Stimulated activated naive B cell treated with anti-CD40 and anti-IgM and Interleukin-4, amounts not matched to agents 10 μg/mL and 1 μg/mL and 100 μg/mL, for 72 hours (primary cell): ENCODE measurements around the gene PRPF38B.
"Not testable (repeated sequence)": the region's sequence is repeated elsewhere in the genome, so short reads cannot be mapped to it uniquely, and the experiment has no call there.

ENCODE experiments used
- ATAC-seq, 2 donors: fragments of 150-1000 bp; cut with Tn5 transposase; replicated peaks; 2 replicates each; pipeline ENCODE4 v1.10.0; 2021; ENCODE audit warnings: moderate library complexity in 1 of 2
- DNase-seq: peaks from one replicate; pipeline ENCODE4 v3.0.0; 2021
- H3K27ac Mint-ChIP-seq: one replicate; pipeline ENCODE4 v1.8.0; 2022; ENCODE audit warnings: mild to moderate bottlenecking, mixed read lengths
- H3K27me3 Mint-ChIP-seq, 2 donors: one replicate each; pipeline ENCODE4 v1.8.0; 2022; ENCODE audit warnings: mixed read lengths in 2 of 2
- H3K36me3 Mint-ChIP-seq, 2 donors: one replicate each; pipeline ENCODE4 v1.8.0; 2022; ENCODE audit warnings: mixed read lengths in 2 of 2, mild to moderate bottlenecking in 1 of 2
- H3K4me1 Mint-ChIP-seq, 2 donors: one replicate each; pipeline ENCODE4 v1.8.0; 2022; ENCODE audit warnings: mixed read lengths in 2 of 2, mild to moderate bottlenecking in 1 of 2
- H3K4me3 Mint-ChIP-seq, 2 donors: one replicate each; pipeline ENCODE4 v1.8.0; 2022; ENCODE audit warnings: mild to moderate bottlenecking in 2 of 2, mixed read lengths in 2 of 2, moderate library complexity in 1 of 2
- H3K9me3 Mint-ChIP-seq, 2 donors: one replicate each; pipeline ENCODE4 v1.8.0; 2022; ENCODE audit warnings: mixed read lengths in 2 of 2, mild to moderate bottlenecking in 1 of 2

Gene PRPF38B

DNA sequence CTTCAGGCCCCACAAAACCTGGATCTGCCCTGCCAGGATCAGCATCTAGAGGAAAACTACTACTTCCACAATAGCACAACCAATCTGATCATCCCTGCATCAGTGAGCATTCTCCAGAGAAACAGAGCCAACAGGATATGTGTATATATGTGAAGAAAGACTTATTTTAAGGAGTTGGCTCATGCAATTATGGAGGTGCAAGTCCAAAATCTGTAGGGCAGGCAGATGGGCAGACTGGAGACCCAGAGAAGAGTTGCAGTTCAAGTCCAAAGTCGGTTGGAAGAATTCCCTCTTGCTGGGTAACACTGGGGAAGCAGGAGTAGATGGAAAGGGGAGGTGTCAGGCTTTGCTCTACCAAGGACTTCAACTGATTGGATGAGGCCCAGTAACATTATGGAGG, 26.3 kb upstream of the PRPF38B start:
- H3K9me3 Mint-ChIP-seq = no peaks in the 10 kb centered on the region
- peaks cover 0 to 3% of the 10 kb centered on the region in 2 donors for H3K4me1 Mint-ChIP-seq

DNA sequence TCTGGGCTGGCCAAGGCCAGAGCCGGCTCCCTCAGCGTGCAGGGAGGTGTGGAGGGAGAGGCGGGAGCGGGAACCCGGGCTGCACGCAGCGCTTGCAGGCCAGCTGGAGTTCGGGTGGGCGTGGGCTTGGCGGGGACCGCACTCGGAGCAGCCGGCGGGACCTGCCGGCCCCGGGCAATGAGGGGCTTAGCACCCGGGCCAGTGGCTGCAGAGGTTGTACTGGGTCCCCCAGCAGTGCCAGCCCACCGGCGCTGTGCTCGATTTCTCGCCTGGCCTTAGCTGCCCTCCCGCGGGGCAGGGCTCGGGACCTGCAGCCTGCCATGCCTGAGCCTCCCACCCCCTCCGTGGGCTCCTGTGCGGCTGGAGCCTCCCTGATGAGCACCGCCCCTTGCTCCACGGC, 24.7 kb upstream of the PRPF38B start:
- not testable (repeated sequence) for H3K9me3 Mint-ChIP-seq, ATAC-seq, H3K4me1 Mint-ChIP-seq

More for the DNA sequence above, 26.3 kb upstream of the PRPF38B start:
- ATAC-seq = no peak
- Mint-ChIP-seq H3K36me3 (no peaks in the 10 kb centered on the region), H3K27me3 (peaks cover 5 to 7% of the 10 kb centered on the region in 2 donors), H3K27ac (no peak overlapping the region), H3K4me3 (no peak overlapping the region)
- DNase-seq = no peak

DNA sequence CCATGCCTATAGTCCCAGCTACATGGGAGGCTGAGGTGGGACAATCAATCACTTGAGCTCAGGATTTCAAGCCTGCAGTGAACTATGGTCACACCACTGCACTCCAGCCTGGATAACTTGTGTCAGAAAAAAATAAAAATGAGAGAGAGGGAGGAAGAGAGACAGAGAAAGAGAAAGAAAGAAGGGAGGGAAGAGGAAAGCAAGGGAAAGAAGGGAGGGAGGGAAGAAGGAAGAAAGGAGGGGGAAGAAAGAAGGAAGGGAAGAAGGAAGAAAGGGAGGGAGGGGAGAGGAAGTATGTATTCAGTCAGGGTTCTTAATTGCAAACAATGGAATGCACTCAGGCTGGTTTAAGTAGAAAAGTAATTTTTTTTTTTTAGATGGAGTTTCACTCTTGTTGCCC, 23.3 kb upstream of the PRPF38B start:
- H3K36me3 Mint-ChIP-seq = no peaks in the 10 kb centered on the region
- no peak for ATAC-seq
- H3K9me3 Mint-ChIP-seq = no peaks in the 10 kb centered on the region
- no peak overlapping the region for H3K4me3 Mint-ChIP-seq
- no peaks in the 10 kb centered on the region for H3K4me1 Mint-ChIP-seq
- H3K27ac Mint-ChIP-seq = no peak overlapping the region
- no peak for DNase-seq
- peaks cover 13 to 23% of the 10 kb centered on the region in 2 donors for H3K27me3 Mint-ChIP-seq

More for the DNA sequence above, 24.7 kb upstream of the PRPF38B start:
- not testable (repeated sequence) for DNase-seq, H3K36me3 Mint-ChIP-seq, H3K4me3 Mint-ChIP-seq, H3K27ac Mint-ChIP-seq
- peaks cover 13 to 16% of the 10 kb centered on the region in 2 donors for H3K27me3 Mint-ChIP-seq

DNA sequence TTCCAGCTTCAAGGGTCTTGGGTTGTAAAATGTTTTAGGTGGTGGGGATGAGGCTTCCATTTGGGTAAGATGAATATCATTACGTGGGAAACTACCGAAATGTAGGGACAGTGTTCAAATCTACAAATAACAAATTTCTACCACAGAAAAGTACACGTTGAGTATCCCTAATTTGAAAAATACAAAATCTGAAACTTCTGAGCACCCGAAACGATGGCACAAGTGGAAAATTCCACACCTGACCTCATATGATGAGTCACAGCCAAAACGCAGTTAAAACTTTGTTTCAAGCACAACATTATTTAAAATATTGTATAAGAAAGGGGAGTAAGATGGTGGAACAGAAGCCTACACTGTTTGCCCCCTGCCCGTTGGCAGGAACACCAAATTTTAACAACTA, 22.4 kb upstream of the PRPF38B start:
- ATAC-seq (no peak), DNase-seq (no peak)
- H3K27ac Mint-ChIP-seq = no peak overlapping the region
- no peak overlapping the region for H3K4me3 Mint-ChIP-seq
- H3K36me3 Mint-ChIP-seq = no peaks in the 10 kb centered on the region
- no peaks in the 10 kb centered on the region for H3K9me3 Mint-ChIP-seq
- H3K27me3 Mint-ChIP-seq = peaks cover 13 to 23% of the 10 kb centered on the region in 2 donors
- H3K4me1 Mint-ChIP-seq = no peaks in the 10 kb centered on the region

DNA sequence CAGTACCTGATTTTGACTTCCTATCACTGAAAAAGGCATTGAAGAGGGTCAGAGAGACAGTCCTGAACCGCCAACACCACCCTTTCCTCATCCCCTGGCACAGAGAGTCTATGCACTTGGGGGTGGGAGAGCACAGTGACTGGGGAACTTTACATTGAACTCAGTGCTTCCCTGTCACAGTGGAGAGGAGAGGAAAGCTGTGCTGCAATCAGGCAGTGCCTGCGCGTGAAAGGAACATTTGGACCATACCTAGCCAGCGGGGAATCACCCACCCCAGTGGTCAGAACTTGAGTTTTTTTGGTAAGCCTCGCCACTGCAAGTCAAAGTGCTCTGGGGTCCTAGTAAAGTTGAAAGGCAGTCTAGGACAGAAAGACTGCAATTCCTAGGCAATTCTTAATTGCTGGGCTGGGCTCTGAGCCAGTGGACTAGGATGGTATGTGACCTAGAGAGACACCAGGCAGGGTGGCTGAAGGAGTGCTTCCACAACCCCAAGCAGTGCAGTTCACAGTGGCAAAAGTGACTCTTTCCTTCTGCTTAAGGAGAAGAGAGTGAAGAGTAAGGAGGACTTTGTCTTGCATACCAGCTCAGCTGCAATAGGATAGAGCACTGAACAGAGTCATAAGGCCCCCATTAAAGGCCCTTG, 21.9 kb upstream of the PRPF38B start:
- no peak for ATAC-seq
- H3K27me3 Mint-ChIP-seq = peaks cover 13 to 23% of the 10 kb centered on the region in 2 donors
- H3K4me1 Mint-ChIP-seq = no peaks in the 10 kb centered on the region
- H3K4me3 Mint-ChIP-seq = no peak overlapping the region
- no peaks in the 10 kb centered on the region for H3K36me3 Mint-ChIP-seq
- no peaks in the 10 kb centered on the region for H3K9me3 Mint-ChIP-seq
- no peak for DNase-seq
- H3K27ac Mint-ChIP-seq = no peak overlapping the region

DNA sequence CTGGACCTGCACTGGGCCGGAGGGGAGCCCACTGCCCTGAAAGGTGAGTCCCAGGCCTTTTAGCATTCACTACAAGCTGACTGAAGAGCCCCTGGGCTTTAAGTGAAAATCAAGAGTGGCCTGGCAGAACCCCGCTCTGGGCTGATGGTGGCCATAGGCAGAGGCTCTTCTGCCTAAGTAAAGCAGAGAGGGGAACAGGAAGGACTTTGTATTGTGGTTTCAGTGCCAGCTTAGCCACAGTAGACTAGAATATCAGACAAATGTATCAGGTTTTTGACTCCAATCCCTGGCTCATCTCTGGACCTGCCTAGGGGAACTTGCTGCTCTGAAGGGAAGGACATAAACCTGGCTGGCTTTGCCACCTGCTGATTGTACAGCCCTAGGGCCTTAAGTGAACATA, 21.0 kb upstream of the PRPF38B start:
- H3K36me3 Mint-ChIP-seq = no peaks in the 10 kb centered on the region
- ATAC-seq (no peak), DNase-seq (no peak)
- no peaks in the 10 kb centered on the region for H3K4me1 Mint-ChIP-seq
- no peak overlapping the region for H3K27ac Mint-ChIP-seq
- H3K27me3 Mint-ChIP-seq = peaks cover 13 to 23% of the 10 kb centered on the region in 2 donors
- H3K9me3 Mint-ChIP-seq = no peaks in the 10 kb centered on the region
- no peak overlapping the region for H3K4me3 Mint-ChIP-seq

DNA sequence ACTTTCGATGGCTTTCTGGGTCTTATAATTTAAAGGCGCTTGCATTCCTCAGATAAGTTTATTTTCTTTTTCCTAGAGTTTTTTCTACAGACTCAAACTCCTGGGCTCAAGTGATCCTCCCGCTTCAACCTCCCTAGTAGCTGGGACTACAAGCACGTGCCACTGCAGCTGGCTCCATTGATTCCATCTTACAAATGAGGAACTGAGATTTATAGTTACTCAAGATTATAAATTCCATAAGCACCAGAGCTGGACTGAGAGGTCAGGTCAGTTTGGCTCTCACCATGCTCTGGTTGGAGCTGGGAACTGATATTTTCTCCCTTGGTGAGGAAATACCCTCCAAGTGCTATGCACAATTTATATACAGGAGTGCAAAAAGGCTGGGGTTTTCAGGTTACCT, 13.4 kb upstream of the PRPF38B start:
- H3K4me1 Mint-ChIP-seq = peaks cover 0 to 5% of the 10 kb centered on the region in 2 donors
- H3K9me3 Mint-ChIP-seq = no peaks in the 10 kb centered on the region
- ATAC-seq = peak in 1 of 2 donors; percentile 38
- H3K36me3 Mint-ChIP-seq = no peaks in the 10 kb centered on the region
- peaks cover 8 to 25% of the 10 kb centered on the region in 2 donors for H3K27me3 Mint-ChIP-seq
- no peak overlapping the region for H3K4me3 Mint-ChIP-seq
- H3K27ac Mint-ChIP-seq = no peak overlapping the region
- DNase-seq = no peak

DNA sequence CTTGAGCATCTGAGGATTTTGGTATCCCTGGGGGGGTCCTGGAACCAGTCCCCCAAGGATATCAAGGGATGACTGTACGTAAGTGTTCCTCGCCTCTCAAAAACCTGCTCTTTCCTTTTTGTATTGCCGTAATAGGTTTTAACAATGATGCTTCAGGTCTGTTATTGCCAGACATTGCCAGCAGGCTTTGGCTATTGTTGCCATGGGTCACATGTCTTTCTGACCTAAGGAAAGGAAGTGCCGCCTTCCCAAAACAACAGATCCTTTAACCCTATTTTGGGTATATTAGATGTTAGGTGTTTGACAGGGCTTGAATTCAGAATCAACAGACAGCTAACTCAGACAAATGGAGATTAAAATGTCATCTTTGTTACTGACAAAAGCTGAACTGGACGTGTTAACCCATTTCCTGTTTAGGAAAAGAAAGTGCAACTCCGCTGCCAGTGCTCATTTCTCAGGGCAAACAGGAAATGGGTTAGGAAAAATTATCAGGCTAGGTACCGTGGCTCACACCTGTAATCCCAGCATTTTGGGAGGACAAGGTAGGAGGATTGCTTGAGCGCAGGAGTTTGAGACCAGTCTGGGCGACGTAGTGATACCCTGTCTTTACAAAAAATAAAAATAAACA, 12.4 kb upstream of the PRPF38B start:
- Mint-ChIP-seq H3K9me3 (no peaks in the 10 kb centered on the region), H3K27ac (no peak overlapping the region), H3K4me1 (peaks cover 0 to 5% of the 10 kb centered on the region in 2 donors), H3K36me3 (no peaks in the 10 kb centered on the region), H3K4me3 (no peak overlapping the region), H3K27me3 (peaks cover 8 to 25% of the 10 kb centered on the region in 2 donors)
- DNase-seq (no peak), ATAC-seq (no peak)

DNA sequence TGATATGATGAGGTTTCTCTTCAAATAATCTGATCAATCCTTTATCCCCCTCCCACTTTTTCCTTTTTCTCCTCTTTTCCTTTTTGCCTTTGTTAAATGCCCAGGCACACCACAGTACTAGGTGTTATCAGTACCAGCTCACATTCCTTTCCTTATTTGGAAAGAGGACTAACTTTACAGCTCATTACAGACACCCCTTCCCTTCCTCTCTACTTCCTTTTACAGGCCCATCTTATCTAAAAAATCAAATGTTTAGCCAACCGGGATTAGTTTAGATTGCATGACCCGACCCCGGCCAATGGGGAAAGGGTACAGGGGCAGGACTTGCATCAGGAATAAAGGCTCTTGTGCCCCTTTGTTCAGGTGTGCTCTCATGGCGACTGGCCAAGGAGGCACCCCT, 10.4 kb upstream of the PRPF38B start:
- not testable (repeated sequence) for H3K9me3 Mint-ChIP-seq, H3K4me1 Mint-ChIP-seq, H3K36me3 Mint-ChIP-seq, H3K27ac Mint-ChIP-seq, H3K4me3 Mint-ChIP-seq, DNase-seq, ATAC-seq
- peaks cover 8 to 25% of the 10 kb centered on the region in 2 donors for H3K27me3 Mint-ChIP-seq

DNA sequence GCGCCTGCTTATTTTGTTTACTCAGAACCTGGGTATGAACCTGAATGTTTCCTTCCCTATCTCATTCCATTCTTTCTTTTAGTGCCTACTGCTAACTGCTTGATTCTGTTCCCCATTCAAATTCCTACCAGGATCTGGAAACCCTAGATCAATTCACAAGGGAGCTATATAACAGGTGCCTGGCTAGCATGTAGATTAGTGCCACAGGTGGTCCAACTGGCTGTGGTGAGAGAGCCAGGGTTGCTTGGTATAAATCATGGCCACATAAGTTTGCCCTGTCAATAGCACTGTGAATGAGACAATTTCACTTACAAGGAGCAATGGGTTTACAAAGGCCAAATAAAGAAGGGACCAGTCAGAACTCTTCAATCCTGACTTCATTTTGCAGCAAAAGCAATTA, 6.6 kb upstream of the PRPF38B start:
- Mint-ChIP-seq H3K27me3 (peaks cover 8 to 19% of the 10 kb centered on the region in 2 donors), H3K4me3 (no peak overlapping the region), H3K9me3 (no peaks in the 10 kb centered on the region), H3K36me3 (peaks cover 0 to 3% of the 10 kb centered on the region in 2 donors), H3K27ac (no peak overlapping the region), H3K4me1 (peaks cover 2 to 4% of the 10 kb centered on the region in 2 donors)
- DNase-seq (no peak), ATAC-seq (no peak)

DNA sequence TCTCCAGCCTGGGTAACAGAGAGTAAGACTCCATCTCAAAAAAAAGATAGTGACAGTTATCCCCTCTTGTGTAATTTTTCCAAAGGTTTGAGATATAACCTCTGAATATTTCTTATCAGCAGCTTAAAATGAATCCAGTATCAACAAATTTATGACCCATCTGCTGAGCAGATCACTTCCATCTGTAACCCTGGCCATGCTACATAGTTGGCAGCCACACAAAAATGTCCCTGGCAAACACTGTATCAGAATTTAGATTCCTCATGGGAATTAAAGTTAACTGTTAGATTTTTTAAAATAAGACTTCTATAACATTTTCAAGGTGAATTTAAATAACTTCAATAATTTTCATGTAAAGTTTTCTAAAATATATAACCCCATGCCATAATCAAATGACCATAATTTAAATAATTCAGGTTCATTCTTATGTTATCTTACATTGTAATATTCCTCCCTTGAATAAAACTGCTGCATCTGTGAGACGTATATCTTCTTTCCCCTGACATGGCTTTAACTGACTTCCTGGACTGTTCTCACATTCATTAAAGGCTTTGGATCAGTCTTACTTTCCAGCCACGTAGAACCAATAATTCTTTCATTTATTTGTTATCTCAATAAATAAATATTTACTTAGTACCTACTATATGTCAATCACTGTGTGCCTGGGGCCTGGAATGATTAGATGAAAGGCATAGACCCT, 5.3 kb upstream of the PRPF38B start:
- H3K4me1 Mint-ChIP-seq = peaks cover 8 to 17% of the 10 kb centered on the region in 2 donors
- H3K36me3 Mint-ChIP-seq = peaks cover 0 to 3% of the 10 kb centered on the region in 2 donors
- H3K27me3 Mint-ChIP-seq = peaks cover 5 to 11% of the 10 kb centered on the region in 2 donors
- no peaks in the 10 kb centered on the region for H3K9me3 Mint-ChIP-seq
- no peak overlapping the region for H3K27ac Mint-ChIP-seq
- no peak overlapping the region for H3K4me3 Mint-ChIP-seq
- no peak for ATAC-seq
- no peak for DNase-seq

DNA sequence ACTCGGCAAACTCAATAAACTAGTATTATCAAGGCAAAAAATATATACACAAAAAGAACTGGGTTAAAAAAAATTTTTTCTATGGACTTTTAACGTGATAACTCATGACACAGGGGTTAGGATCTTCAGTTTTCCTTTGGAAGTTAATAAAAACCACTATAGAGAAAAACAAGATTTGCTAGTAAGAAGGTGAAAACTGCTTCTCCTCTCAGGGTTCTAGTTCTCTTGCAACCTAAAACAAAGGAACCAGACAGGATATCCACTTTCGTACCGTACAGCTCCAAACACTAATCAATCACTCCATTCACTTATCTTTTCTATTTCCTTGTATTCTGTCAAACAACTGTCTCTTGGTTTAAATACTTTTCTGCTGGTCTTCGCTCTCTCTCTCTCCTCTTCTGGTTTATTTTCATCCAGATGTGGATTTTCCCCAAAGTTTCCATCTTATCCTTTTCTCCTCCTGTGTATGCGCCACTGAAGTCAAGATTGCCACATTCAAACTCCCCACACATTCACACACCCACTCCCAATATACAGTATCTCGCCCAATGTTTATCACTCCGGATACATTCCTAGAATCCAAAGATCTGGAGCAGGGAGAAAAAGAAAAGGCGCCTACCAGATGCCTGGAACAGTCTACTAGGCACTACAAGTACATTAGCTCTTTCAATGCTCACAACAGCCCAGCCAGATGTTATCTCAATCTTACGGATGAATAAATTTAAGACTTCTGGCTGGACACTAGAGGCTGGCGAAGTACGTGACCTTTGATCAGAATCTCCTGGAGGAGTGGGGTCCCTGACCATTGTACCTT, 775 bp upstream of the PRPF38B start:
- Mint-ChIP-seq H3K27me3 (no peaks in the 10 kb centered on the region), H3K9me3 (no peaks in the 10 kb centered on the region), H3K36me3 (peaks cover 18 to 22% of the 10 kb centered on the region in 2 donors), H3K4me3 (peak overlapping the region; percentile 96 to 100), H3K27ac (peak overlapping the region; percentile 99), H3K4me1 (peaks cover 13 to 25% of the 10 kb centered on the region in 2 donors)
- DNase-seq = no peak
- ATAC-seq = peak; percentile 1 to 2

DNA sequence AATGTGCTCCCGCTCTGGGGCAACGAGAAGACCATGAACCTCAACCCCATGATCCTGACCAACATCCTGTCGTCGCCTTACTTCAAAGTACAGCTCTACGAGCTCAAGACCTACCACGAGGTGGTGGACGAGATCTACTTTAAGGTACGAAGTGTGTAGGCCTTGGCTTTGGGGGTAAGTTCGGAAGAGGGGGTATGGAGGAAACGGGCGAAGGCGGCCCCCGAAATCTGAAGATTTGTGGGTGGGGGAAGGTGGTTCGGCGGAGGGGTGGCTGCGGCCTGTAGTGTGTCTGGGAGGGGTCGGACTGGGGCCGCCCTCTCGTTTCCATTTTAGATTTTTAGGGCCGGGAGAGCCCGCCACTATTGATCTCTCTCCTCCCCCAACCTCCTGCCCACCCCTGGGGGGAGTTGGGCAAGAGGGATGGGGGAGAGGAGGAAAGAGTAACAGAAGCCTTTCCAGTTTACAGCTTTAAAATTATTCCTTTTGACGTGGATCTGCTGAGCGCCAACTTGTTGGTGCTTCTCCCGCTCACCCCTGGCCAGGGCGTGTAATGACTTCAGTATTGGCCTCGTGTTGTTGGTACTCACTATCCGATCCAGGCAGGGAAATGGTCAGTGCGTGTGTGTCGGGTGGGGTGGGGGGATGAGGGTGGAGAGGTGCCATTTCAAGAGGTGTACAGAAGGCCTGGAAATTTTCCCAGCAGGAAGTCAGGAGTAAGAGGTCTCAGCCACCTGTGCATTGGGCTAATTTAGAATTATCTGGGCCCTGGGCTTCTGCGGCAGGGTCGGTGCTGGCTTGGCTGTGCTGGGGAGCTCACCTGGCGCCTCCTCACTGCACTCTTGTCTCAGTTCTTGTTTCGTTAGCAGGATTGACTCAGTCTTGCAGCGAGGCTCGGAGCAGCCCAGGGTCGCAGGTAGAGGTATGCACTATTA, 880 bp downstream of the PRPF38B start:
- peak; percentile 69 to 70 for ATAC-seq
- Mint-ChIP-seq H3K36me3 (peaks cover 23 to 32% of the 10 kb centered on the region in 2 donors), H3K27ac (peak overlapping the region; percentile 99), H3K9me3 (no peaks in the 10 kb centered on the region), H3K4me3 (peak overlapping the region; percentile 96 to 100), H3K4me1 (peaks cover 13 to 25% of the 10 kb centered on the region in 2 donors), H3K27me3 (no peaks in the 10 kb centered on the region)
- peak; percentile 53 for DNase-seq
